Stimulated activated CD4-positive, alpha-beta T cell treated with anti-CD3 and anti-CD28 coated beads, Interleukin-2, amount 100 ng/mL, for 48 hours (primary cell): ENCODE data around the gene DHX58.

Experiments
- DNase-seq, 2 donors: peaks; one replicate each; pipeline ENCODE4 v3.0.0-alpha.2; 2020

Gene DHX58

DNA sequence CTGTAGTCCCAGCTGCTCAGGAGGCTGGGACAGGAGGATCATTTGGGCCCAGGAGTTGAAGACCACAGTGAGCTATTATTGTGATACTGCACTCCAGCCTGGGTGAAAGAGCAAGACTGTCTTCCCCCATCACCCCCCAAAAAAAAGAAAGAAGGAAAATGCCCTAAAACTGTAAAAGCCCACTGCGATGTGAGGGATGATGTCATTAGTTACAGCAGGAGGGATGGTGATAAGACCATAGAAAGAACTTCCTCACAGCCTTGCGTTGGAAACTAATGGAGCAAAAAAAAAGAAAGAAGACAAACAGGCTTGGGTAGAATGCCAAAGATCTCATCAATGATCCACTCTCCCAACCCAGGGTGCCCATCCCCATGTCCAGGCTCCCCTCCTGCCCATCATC lies 33.0 kb downstream of the DHX58 start:
- no peak for DNase-seq

DNA sequence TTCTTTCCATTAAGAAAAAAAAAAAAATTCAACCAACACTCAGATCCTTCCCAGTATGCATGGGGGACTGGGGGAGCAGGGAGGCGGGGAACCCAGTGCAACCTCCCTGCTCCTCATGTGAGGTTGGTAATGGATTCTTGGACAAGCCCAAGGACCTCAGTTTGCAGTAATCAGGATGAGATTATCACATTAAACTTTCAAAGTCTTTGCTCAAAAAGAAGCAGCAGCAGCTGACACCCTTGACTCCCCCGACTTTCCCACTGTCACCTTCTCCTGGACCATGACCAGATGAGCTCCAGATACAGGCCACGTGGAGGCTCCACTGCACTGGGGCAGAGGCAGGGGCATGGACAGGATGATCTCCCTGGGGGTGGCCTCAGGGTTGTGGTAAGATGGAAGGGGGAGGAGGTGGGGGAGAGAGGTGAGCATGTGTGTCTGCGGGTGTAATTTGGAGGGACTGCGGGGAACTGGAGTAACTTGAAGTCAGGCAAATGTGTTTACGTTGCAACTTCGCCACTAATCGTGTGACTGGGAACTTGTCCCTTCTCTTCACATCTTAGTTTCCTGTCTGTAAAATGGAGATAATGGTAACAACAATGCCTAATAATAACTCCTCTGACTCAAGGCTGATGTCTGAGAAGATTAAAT lies 34.0 kb downstream of the DHX58 start:
- no peak for DNase-seq

DNA sequence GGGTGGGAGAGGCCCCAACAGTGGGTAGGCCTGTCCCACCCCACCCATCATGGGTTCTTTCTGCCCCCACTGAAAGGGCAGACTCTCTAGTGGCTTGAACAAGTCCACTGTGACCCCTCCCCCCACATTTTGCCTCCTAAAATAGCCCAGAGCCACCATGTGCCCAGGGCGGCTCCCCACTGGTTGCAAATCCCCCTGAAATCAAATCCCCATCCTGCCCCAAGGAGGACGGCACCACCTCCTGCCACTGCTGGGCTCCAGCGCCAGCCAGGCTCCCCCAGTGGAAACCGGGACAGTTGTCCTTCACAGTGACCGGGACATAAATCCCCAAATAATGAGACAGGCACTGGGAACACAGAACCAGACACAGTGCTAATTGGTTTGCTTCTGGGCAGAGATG lies 34.8 kb downstream of the DHX58 start:
- no peak for DNase-seq

DNA sequence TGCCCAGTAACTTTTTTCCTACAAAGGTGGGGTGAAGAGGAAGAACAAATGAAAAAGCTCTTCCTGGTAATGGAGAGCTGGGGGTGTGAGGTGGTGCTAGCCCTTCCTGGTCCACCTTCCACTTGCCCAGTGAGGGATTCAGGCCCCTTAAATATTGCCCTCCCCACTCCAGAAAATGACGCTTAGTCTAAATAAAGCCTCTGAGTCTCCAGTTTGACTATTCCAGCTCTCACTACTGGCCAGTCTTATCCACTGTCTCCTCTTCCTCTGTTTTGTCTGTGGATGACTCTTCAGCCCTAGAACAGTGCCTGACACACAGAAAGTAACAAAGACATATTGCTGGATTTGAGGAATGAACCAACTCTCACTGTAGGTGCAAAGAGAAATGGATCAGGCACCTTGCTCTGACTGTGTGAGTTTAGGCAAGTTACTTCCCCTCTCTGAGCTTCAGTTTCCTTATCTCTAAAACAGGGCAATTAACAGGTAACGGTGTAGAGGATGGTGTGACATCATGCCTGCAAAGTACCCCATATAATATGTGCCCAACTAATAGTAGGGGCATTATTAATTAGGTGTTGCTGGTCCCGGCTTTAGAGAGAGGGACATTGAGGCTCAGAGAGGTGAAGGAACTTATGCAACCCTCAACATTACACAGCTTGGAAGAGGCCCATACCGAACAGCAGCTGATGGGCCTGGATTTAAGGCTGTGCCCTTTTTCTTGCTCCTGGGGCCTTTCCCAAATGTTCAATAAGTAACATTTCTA lies 35.5 kb downstream of the DHX58 start:
- no peak for DNase-seq

DNA sequence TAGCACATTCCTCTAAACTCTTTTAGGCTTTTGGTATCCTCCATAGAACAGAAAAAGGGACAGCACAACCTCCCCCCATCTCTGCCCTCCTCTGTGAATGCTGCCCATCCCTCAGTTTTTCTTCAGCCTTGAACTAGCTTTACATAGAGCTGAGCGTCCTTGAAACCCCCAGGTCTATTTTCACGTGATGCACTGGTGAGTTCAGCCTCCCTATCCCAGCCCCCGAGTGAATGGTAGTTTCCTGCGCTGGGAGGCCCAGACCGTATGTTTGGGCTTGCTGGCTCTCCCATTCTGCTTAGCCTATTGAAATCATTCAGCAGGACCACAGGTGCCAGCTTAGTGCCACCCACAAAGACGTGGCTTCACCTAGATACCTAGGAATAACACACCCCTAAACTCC lies 36.7 kb downstream of the DHX58 start:
- no peak for DNase-seq

DNA sequence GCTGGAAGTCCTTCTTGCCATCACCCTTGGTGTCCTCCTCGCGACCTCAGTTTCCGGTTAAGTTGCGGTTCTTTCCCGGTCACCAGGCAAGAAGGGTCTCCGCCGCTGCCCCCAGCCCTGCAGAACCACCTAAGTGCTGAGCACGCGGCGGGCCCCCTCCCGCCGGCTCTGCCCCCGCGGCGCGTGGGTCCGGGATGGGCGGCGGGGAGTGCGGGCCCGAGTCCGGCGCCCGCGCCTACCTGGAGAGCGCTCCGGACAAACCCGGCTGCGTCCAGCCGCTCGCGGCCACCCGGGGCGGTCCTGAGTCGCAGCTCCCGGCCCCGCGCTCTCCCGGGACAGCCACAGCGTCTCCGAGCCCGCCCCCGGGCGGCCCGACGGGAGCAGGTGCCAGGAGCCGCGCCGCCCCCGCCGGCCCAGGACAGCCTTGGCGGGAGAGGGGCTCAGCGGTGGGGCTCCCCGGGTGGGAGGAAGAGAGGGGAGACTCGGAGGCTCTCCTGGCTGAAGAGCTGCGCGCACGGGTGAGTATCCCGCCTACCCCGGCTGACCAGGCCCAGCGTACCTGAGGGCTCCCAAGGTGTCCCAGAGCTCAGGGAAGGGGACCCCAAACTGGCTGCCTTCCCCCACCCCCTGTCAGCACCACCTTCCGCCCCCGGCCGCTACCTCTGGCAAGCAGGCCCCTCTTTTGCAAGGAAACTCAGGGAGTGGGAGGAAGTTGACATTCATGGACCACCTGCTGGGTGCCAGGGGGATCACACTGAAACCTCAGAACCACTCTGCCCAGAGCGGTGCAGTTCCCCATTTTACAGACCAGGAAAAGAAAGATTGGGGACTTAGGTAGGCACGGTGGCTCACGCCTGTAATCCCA lies 40.0 kb downstream of the DHX58 start:
- DNase-seq = no peak

DNA sequence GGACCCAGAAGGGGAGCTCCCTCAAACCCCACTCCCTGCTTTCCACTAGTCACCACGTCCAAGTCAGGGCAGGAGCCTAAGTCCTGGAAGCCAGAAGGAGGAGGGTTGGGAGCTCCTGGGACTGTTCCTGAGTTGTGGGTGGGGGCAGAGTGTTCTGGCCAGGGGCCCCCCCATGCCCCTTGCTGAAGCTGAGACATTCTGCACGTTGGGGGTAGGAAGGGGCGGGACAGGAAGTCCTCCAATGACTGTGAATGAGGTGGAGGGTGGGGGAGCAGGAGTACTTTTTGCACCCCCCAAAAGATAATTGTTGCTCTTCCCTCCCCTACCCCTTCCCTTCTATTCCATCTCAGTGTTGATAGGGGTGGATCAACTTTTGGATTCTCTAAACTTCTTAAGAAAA lies 40.7 kb downstream of the DHX58 start:
- DNase-seq = no peak

DNA sequence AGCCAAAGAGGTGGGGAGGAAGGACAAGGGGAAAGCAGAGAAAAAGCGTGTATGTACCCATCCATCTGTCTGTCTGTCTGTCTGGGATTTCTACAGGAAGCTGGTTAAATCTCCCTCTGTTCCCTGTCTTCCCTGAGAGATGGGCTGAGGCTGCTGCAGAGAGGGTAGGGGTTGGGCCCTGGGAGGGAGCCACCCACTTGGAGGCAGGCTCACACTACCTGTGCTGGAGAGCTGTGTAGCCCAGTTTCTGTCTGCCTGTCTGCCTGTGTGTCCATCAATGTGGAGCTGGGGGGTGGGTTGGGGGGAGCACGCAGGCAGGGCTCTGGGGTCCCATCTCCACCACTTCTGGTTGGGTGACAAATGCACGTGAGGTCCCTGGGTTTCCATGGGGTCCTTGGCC lies 43.5 kb downstream of the DHX58 start:
- DNase-seq = no peak

DNA sequence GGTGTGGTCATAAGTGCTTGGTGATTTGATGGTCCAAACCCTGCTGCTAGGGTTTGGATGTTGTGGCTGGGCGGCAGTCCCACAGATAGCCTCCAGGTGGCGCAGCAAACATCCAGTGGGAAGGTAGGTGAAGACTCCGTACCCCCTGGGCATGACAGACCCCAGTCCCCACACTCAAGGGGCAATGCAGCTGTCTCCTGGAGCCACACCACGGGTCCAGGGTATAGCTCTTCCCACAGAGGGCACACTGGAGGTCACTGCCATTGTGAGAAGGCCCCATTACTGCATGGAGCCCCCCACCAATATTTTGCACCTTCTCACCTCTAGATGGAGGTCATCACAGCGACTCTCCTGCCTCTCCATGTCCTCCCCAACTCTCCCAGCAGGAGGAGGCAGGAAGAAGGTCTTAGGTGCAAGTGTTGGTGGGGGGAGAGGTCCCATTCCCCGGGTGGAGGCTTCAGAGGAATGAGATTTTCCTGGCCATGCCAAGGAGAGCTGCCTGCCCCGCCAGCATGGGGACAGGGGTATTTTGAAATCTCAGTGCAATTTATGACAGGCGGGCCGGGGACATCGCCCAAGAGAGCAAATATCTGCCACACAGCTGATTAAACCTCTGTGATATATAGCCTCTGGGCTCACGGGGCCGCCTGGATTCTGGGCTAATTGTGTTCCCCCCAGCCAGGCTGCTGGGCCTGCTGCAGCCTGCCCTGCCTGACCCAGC lies 45.0 kb downstream of the DHX58 start:
- peak; percentile 76 to 82 for DNase-seq

DNA sequence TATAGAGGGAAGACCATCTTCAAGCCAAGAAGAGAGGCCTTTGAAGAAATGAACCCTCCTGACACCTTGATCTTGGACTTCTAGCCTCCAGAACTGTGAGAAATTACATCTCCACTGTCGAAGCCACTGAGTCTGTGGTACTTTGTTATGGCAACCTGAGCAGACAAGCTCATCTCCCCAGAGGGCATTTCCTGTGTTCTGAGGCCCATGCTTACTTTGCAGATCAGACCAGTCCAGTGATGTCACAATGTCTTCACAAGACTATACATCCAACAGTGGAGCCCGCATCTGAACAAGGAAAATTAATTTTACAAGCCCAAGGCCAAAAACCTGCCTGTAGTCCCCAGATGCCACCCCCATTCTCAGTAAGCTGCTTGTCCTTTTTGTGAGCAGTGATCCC lies 47.3 kb downstream of the DHX58 start:
- no peak for DNase-seq

DNA sequence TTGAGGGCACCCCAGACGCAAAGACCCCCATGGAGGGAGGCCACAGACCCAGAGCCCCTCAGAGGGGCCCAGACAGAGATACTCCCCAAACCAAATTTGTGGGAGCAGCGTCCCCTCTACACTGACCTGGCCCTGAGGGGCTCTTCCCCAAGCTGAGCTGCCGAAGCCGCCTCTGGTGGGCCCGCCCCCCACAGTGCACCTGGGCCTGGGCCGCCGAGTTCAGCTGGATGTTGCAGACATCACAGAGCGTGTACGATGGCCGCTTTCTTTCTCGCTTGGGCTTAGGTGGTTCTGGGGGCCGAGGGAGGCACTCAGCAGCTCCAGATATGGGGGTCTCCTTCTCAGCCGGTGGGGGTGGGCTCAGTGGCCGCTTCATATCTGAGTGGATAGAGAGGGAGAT lies 49.8 kb downstream of the DHX58 start:
- DNase-seq = no peak

DNA sequence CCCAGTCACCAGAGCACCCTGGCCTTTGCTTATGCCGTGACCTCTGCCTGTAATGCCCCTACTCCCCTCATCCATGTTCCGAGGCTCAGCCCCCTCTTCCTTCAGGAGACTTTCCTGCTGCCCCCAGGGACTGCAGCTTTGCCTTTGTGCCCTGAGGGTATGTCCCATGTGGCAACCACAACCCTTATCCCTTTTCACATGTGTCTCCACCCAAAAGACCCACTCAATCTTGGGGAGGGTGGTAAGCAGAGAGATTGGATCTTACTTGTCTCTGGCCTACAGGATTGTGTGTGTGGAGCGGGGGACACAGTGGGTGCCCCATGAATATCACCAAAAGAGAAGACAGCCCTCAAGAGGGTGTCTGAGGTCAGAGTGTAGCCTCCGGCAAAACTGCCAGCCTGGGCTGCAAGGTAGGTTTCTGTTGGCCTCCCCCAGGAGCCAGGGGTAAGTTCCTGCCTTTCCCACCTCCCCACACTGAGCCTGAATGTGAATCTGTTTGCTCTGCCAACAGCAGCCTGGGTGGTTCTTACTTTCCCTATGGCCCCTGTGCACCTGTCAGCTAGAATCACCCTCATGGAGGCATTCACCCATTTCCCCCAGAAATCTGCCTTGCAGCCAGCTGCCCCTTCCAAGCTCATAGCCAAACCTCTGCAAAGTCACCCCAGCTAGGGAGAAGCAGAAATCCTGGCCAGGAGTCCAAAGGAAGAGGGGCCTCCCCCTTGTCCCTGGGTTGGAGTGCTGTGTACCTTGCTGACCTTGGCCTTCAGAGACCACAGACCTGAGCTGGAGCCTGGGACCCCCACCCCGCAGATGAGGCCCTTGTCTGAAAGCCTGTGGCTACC lies 50.6 kb downstream of the DHX58 start:
- DNase-seq = no peak

DNA sequence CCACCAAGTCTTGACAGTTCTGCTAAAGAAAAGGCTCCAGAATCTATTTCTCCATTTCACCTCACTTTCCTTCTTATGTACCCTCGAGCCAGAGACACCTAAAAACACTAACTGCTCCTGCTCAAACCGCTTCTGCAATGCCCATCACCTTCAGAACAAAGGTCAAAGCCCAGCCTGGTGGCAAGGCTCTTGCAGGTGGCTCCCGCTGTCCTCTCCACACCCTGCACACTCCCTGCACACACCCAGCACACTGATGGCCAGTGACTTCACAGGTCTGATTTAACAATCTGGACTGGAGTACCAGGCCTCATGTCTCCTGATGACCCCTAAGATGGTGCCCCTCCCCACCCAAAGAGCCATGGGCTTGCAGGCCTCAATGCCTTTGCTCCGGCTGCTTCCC lies 52.3 kb downstream of the DHX58 start:
- DNase-seq = no peak

DNA sequence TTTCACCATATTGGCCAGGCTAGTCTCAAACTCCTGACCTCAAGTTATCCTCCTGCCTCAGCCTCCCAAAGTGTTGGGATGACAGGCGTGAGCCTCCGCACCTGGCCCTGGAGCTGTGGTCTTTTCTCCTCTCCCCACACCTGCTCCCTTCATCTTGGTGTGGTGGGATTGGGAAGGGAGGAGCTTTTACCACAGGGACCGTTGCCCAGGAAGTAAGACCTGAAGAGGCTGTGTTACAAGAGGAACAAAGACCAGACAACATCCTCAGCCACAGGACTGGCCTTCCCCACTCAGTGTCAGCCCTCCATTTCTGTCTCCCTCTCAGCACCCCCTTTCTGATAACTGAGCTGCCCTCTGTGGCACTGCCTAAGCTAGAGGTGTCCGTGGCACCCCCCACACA lies 52.7 kb downstream of the DHX58 start:
- DNase-seq = no peak

DNA sequence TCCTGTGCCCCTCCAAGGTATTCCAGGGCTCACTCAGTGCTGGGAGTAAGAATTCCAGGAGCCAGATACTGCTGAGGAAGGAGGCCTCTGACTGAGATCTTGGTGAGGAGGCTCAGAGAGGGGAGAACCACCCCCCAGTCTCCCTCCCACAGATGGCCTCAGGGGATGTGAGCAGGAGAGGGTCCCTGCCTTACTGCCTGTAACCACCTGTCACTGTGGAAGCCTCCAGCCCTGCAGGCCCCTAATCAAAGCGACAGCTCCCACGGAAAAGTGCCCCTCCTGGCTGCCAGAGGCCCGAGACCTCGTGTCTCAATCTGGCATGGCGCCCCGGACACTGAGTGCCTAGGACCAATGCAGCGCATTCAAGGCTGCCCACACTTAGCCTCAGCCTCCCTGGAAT lies 54.5 kb downstream of the DHX58 start:
- DNase-seq = no peak

DNA sequence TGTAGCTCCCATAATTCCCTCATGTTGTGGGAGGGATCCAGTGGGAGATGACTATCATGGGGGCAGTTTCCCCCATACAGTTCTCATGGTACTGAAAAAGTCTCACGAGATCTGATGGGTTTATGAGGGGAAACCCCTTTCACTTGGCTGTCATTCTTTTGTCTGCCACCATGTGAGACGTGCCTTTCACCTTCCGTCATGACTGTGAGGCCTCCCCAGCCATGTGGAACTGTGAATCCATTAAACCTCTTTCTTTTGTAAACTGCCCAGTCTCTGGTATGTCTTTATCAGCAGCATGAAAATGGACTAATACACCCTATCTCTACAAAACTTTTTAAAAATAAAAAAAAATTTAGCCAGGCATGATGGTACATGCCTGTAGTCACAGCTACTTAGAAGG lies 55.9 kb downstream of the DHX58 start:
- no peak for DNase-seq

DNA sequence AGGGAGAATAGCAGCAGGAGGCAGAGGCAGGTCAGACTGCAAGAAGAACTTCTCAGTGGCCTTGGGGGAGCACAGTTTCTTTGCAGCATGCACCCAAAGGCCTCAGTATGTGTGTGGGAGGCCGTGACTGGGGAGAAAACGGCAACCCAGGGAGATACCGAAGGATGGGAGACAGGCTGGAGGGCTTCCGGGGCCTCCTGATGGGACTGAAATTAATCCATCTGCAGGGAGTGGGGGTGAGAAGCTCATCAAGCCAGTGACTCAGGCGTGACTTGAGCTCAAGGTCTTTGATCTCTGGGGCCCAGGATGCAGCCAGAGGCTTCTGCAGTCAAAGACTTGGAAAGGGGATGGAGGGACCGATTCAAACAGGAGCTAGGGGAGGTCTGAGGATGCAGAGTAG lies 57.0 kb downstream of the DHX58 start:
- DNase-seq = no peak

DNA sequence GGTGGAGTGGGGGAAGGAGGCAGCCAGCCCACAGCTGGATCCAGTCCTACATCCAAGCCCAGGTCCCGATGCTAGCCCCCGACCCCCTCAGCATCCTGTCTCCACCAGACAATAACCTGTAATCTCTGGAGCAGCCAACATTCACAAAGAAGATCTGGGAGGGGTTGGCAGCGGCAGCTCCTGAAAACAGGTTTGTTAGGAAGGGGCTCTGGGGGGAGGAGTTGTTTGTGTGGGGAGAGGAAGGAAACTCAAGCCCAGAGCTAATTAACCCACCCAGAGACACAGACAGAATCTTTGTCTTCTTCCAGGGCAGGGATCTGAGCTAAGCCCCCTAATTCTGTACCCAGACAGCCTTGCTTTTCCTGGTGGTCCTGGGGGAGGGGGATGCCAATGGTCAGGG lies 57.5 kb downstream of the DHX58 start:
- DNase-seq = no peak

DNA sequence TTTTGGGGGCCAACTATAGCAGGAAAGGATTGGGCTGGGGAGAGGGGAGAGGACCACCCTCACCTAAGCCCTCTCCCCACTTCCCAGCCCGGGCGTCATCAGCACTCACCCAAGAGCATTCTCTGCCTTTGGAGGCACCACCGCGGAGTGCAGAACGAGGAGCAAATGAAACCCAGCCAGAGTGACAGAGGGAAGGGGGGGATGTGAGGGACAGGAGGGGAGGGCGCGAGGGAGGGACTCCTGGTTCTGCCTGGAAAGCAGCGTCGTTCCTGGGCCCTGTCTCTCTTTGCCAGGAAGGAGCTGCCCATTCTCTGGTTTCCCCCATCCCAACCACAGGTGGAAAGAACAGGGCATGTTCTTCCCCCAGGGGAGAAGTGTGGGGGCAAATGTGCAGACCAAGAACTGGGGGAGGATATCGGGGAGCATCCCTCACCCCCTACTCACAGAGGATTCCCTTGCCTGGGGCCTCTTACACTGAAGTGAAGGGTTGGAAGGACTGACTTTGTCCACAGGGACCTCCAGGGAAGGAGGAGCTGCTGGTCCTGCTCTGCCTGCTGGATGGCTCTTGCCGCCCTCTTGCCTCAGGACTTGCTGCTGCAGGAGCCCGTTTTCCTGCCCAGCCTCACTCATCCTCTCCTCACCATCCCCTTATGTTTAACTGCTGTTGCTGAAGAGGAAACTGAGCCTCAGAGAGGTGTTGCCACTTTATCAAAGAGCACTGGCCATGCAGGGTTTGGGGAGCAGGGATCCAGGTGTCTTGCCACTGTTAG lies 58.6 kb downstream of the DHX58 start:
- no peak for DNase-seq

DNA sequence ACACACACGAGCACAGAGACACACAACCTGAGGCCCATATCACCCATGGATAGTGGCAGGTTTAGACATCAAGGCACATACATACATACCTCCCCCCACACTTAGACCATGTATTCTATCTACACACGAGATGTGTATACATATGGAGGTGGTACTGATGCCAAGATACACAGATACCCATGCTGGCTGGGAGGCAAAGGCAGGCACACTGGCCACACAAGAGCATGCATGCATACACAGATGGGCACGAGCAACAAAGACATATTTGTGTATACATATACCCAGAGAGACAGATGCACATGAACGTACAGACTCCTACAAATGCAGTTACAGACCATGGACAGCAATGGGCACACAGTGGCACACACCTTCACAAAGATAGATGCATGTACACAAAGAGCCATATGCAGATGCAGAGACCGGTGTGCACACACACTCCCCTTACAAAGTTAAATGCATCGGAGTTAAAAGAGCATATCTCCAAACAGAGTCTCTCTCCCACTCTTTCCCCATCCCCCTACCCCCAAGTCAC lies 60.1 kb downstream of the DHX58 start:
- DNase-seq = no peak

DNA sequence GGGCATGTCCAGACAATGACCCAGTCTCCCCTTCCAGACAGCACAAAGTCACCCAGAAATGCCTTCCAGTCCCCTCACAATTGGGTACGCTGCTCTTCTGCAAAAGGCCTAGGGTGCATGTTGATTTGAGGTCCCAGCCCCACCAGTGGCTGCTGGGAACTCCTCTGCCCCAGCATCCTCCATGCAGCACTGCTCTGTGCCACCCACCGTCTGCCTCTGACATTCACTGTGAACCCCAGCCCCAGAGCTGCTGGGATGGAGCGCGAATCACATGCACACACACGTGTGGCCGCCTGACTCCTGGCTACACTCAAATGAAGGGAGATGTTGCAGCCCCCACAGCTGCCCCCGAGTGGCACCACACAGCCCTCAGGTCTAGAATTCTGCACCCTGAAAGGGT lies 60.9 kb downstream of the DHX58 start:
- no peak for DNase-seq
